CD4-positive, alpha-beta T cell (primary cell): ENCODE measurements around the gene NPW. TPM values are rescaled to one million over a fixed set of nuclear protein-coding genes. Genes with fewer than 3 reads are reported as not detected.
A peak's percentile ranks its signal among the peaks of the same experiment; 100 is the strongest.

Experiments used
- ATAC-seq: fragments of 200-7000 bp; cut with Tn5 transposase; one replicate; pipeline ENCODE4 v1.10.0; 2022; ENCODE audit warnings: mild to moderate bottlenecking; ENCODE audit not compliant: poor library complexity
- CTCF ChIA-PET: fragments of 350-600 bp; sonication (Branson Sonifier 250); formaldehyde crosslinking; loops from one replicate; lab custom pipeline; 2021; ENCODE audit warnings: antibody characterized with exemption, inconsistent platforms; lab: Charles Lee
- POLR2A ChIA-PET: fragments of 350-600 bp; sonication (Branson Sonifier 250); formaldehyde crosslinking; loops from one replicate; lab custom pipeline; 2021; ENCODE audit warnings: antibody characterized with exemption, inconsistent platforms; lab: Charles Lee
- DNase-seq, 14 experiments: peaks; one replicate each; pipeline ENCODE4 v3.0.0-alpha.2; 2013 to 2020; ENCODE audit warnings: mixed read lengths in 2 of 14
- H3K27ac ChIP-seq, 2 donors: one replicate each; pipeline versions ENCODE4 v1.5.1 to v1.7.0; 2013; ENCODE audit warnings: low read length in 2 of 2, low read depth in 1 of 2, mild to moderate bottlenecking in 1 of 2
- H3K27me3 ChIP-seq, 2 experiments: 1 replicate in 1 of 2; 2 replicates in 1 of 2; pipeline versions ENCODE4 v1.6.1 to v1.7.0; 2013; ENCODE audit warnings: low read length in 2 of 2, control low read depth in 1 of 2, mild to moderate bottlenecking in 1 of 2, moderate library complexity in 1 of 2; ENCODE audit not compliant: insufficient read depth in 2 of 2, control insufficient read depth in 1 of 2
- H3K36me3 ChIP-seq: one replicate; pipeline ENCODE4 v1.6.1; 2013; ENCODE audit warnings: low read length, control low read depth; ENCODE audit not compliant: insufficient read depth
- H3K4me1 ChIP-seq: one replicate; pipeline ENCODE4 v1.6.1; 2013; ENCODE audit warnings: low read length, control low read depth; ENCODE audit not compliant: insufficient read depth
- H3K4me3 ChIP-seq: one replicate; pipeline ENCODE4 v1.5.1; 2013; ENCODE audit warnings: mild to moderate bottlenecking, low read length, moderate library complexity
- H3K9me3 ChIP-seq, 2 experiments: 1 replicate in 1 of 2; 2 replicates in 1 of 2; pipeline versions ENCODE4 v1.6.1 to v1.7.0; 2013; ENCODE audit warnings: low read length in 2 of 2, mild to moderate bottlenecking in 2 of 2, control low read depth in 1 of 2, moderate library complexity in 1 of 2; ENCODE audit not compliant: control insufficient read depth in 1 of 2, insufficient read depth in 1 of 2
- H3K27ac Mint-ChIP-seq: one replicate; pipeline ENCODE4 v1.8.0; 2020; ENCODE audit warnings: mixed read lengths
- H3K27me3 Mint-ChIP-seq: one replicate; pipeline ENCODE4 v1.8.0; 2021; ENCODE audit warnings: mixed read lengths
- H3K36me3 Mint-ChIP-seq: one replicate; pipeline ENCODE4 v1.8.0; 2021; ENCODE audit warnings: low read depth, mixed read lengths
- H3K4me1 Mint-ChIP-seq: one replicate; pipeline ENCODE4 v1.8.0; 2021; ENCODE audit warnings: low read depth, mixed read lengths
- H3K4me3 Mint-ChIP-seq: one replicate; pipeline ENCODE4 v1.8.0; 2020; ENCODE audit warnings: mild to moderate bottlenecking, mixed read lengths
- H3K9me3 Mint-ChIP-seq: one replicate; pipeline ENCODE4 v1.8.0; 2020; ENCODE audit warnings: mixed read lengths
- intact Hi-C, 2 experiments: fragments of 100-400 bp; cut with DNase I in 1 of 2; cut with micrococcal nuclease in 1 of 2; formaldehyde crosslinking; loops; one replicate each; pipeline versions ENCODE4 v1.15.1 to v1.9.0; 2023 to 2025; cut with DNase I, micrococcal nuclease
- total RNA-seq, 174 experiments: library from RNA in 2 of 174; stranded (reverse) in 2 of 174; gene quantifications; one replicate each; pipeline ENCODE4 v1.2.3 and lab custom pipeline; 2021 to 2026
- TF ChIP-seq, protein P1 (sequence below): fragments of 200-600 bp; IDR thresholded peaks from one replicate; pipeline ENCODE4 v1.8.0; 2022; ENCODE audit warnings: antibody characterized with exemption, mild to moderate bottlenecking

Gene NPW
- total RNA-seq, 2 experiments from 2014 or later = 0.80 TPM; not detected in 1

DNA sequence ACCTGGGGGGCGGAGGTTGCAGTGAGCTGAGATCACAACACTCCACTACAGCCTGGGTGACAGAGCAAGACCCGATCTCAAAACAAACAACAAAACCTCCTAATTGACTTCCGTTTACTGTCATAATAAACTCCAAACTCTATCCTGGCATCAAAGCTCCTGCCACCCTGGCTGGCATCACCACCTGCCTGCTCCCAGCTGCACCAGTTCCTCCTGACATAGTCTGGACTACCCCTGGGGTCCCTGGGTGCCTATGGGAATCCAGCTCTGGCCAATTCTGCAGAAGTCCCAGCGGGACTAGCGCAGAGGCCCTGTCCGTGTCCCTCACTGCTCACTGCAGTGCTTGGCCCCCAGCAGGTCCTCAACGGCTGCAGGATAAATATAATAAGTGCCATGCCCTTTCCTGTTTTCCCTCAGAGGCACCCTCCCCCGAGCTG lies 27.3 kb downstream of the NPW start:
- TF ChIP-seq, protein P1, sequence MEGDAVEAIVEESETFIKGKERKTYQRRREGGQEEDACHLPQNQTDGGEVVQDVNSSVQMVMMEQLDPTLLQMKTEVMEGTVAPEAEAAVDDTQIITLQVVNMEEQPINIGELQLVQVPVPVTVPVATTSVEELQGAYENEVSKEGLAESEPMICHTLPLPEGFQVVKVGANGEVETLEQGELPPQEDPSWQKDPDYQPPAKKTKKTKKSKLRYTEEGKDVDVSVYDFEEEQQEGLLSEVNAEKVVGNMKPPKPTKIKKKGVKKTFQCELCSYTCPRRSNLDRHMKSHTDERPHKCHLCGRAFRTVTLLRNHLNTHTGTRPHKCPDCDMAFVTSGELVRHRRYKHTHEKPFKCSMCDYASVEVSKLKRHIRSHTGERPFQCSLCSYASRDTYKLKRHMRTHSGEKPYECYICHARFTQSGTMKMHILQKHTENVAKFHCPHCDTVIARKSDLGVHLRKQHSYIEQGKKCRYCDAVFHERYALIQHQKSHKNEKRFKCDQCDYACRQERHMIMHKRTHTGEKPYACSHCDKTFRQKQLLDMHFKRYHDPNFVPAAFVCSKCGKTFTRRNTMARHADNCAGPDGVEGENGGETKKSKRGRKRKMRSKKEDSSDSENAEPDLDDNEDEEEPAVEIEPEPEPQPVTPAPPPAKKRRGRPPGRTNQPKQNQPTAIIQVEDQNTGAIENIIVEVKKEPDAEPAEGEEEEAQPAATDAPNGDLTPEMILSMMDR = no peak
- Mint-ChIP-seq H3K36me3 (peaks cover 9% of the 10 kb centered on the region), H3K4me3 (peak overlapping the region; percentile 92), H3K4me1 (peaks cover 23% of the 10 kb centered on the region), H3K27ac (no peak overlapping the region), H3K9me3 (no peaks in the 10 kb centered on the region), H3K27me3 (no peaks in the 10 kb centered on the region)
- POLR2A ChIA-PET = interaction anchor here (0.8 to 3.0 kb wide), 10 partner anchors 19 to 731 kb away, joined by 3 to 32 read pairs (median 4); partner anchors contain the start of genes PGP, PKD1, RPS2 and TRAF7
- intact Hi-C loops = loop anchor here in 1 of 2 experiments (5.0 to 10.0 kb wide), 7 partner anchors 40 to 635 kb away; partner anchors contain the start of genes CLCN7, KCTD5, MLST8 and NDUFB10
- Histone ChIP-seq H3K4me1 (peaks cover 33% of the 10 kb centered on the region), H3K36me3 (peaks cover 13% of the 10 kb centered on the region), H3K9me3 (no peaks in the 10 kb centered on the region), H3K27ac (no peak overlapping the region), H3K4me3 (peak overlapping the region; percentile 96), H3K27me3 (no peaks in the 10 kb centered on the region)
- ATAC-seq (no peak), DNase-seq (no peak)
- CTCF ChIA-PET = interaction anchor here (0.9 to 1.5 kb wide), 2 partner anchors 10 to 94 kb away, joined by 4 read pairs; no protein-coding TSS in a partner anchor

DNA sequence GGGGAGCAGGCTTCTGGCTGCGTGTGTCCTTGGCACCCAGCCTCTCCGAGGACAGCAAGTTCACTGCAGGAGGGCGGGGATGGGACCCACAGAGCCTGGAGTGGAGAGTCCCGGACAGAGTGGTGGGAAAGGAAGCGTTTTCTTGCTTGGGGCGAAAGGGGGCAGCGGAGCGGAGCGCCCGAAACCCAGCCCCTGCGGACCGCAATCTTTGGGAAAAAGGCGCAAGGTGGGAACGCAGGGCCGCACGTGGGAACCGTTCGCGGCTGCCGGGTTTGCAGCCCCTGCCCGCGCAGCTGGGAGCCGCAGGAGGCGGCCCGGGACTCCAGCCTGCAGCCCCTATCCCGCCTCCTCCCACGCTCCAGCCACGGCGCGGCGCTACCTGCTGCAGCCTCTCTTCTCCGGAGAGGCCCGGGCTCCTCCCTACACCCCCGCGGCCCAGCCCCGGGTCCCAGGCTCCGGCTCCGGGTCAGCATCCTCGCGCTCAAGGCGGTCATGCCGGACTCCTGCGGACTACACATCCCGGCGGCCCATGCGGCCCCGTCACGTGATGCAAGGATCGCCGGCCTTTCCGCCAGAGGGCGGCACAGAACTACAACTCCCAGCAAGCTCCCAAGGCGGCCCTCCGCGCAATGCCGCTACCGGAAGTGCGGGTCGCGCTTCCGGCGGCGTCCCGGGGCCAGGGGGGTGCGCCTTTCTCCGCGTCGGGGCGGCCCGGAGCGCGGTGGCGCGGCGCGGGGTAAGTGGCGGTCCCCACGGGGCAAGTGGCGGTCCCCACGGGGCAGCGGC lies 27.9 kb downstream of the NPW start, which contains the start of the genes NTHL1 and TSC2:
NTHL1 (minus strand) TSS at position 505 of the 786 bp plus-strand sequence; CDS start at position 494, 11 bp downstream.
TSC2 (plus strand) TSS at position 656 of the 786 bp plus-strand sequence. CDS start 631 bp downstream, outside the sequence.
- H3K4me3 Mint-ChIP-seq = peak within 1 kb of the TSS; percentile 93
- Histone ChIP-seq H3K4me1 (peaks cover 33% of the 10 kb centered on the region), H3K27ac (peak within 1 kb of the TSS in 1 of 2 donors; percentile 29), H3K27me3 (no peaks in the 10 kb centered on the region), H3K36me3 (peaks cover 19% of the 10 kb centered on the region), H3K9me3 (no peaks in the 10 kb centered on the region), H3K4me3 (peak within 1 kb of the TSS; percentile 96)
- POLR2A ChIA-PET = interaction anchor here (0.8 to 3.0 kb wide), 15 partner anchors 20 to 730 kb away, joined by 3 to 32 read pairs (median 4); partner anchors contain the start of genes PGP, PKD1, RPS2 and TRAF7
- peak; percentile 90 for ATAC-seq
- peaks cover 23% of the 10 kb centered on the region for H3K4me1 Mint-ChIP-seq
- CTCF ChIA-PET = interaction anchor here (0.7 to 2.0 kb wide), 8 partner anchors 9 to 107 kb away, joined by 3 to 14 read pairs (median 4); partner anchors contain the start of genes RPS2 and TRAF7
- TF ChIP-seq, protein P1 = peak; percentile 57
- peaks cover 13% of the 10 kb centered on the region for H3K36me3 Mint-ChIP-seq
- intact Hi-C loops = loop anchor here in 1 of 2 experiments (1.0 to 10.0 kb wide), 9 partner anchors 24 to 635 kb away; partner anchors contain the start of genes CLCN7, KCTD5, MLST8 and NDUFB10
- DNase-seq = peak; percentile 78 to 96 (median 90)
- peak within 1 kb of the TSS; percentile 56 for H3K27ac Mint-ChIP-seq
- no peaks in the 10 kb centered on the region for H3K27me3 Mint-ChIP-seq
- H3K9me3 Mint-ChIP-seq = no peaks in the 10 kb centered on the region

DNA sequence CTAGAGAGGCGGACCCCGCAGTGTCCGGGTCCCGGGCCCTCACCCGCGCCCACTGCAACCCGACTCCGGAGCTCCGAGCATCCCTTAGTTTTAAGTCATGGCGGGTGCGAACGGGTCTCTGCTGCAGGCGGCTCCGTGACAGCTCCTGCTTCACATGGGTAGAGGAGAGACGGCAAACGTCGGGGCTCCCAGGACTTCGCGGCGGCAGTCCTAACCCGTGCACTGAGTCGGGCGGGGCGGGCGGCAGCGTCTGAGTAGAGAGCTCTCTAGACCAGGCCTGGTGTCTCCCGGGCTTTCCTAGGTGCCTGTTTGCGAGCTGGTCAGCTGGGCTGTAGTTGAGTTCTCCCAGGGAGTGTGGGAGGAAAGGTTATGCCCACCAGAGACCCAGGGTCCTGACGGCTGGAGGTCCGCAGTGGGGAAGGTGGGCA lies 28.5 kb downstream of the NPW start:
- H3K36me3 ChIP-seq = peaks cover 23% of the 10 kb centered on the region
- peak overlapping the region; percentile 93 for H3K4me3 Mint-ChIP-seq
- TF ChIP-seq, protein P1 = no peak
- no peaks in the 10 kb centered on the region for H3K27me3 Mint-ChIP-seq
- no peaks in the 10 kb centered on the region for H3K27me3 ChIP-seq
- no peaks in the 10 kb centered on the region for H3K9me3 ChIP-seq
- H3K4me1 Mint-ChIP-seq = peaks cover 23% of the 10 kb centered on the region
- ChIA-PET CTCF (interaction anchor here (0.7 to 2.0 kb wide), 7 partner anchors 9 to 107 kb away, joined by 3 to 14 read pairs (median 4); partner anchors contain the start of genes RPS2 and TRAF7), POLR2A (interaction anchor here (0.9 to 3.0 kb wide), 9 partner anchors 26 to 730 kb away, joined by 3 to 32 read pairs (median 4); partner anchors contain the start of genes PGP, RPS2 and TRAF7)
- peak overlapping the region; percentile 56 for H3K27ac Mint-ChIP-seq
- peak in 1 of 14 experiments; percentile 12 for DNase-seq
- peaks cover 17% of the 10 kb centered on the region for H3K36me3 Mint-ChIP-seq
- peaks cover 33% of the 10 kb centered on the region for H3K4me1 ChIP-seq
- no peaks in the 10 kb centered on the region for H3K9me3 Mint-ChIP-seq
- peak; percentile 35 for ATAC-seq
- peak overlapping the region; percentile 96 for H3K4me3 ChIP-seq
- H3K27ac ChIP-seq = peak overlapping the region in 1 of 2 donors; percentile 29
- intact Hi-C loops = loop anchor here in 1 of 2 experiments (1.0 to 10.0 kb wide), 9 partner anchors 25 to 634 kb away; partner anchors contain the start of genes CLCN7, KCTD5, MLST8 and NDUFB10
